ENCODE measurements around the gene COX11. TPM values are rescaled to one million over a fixed set of nuclear protein-coding genes. Genes with fewer than 3 reads are reported as not detected.

Gene COX11
- total RNA-seq, 1 donor from 2014 or later, result 46.5 TPM

DNA sequence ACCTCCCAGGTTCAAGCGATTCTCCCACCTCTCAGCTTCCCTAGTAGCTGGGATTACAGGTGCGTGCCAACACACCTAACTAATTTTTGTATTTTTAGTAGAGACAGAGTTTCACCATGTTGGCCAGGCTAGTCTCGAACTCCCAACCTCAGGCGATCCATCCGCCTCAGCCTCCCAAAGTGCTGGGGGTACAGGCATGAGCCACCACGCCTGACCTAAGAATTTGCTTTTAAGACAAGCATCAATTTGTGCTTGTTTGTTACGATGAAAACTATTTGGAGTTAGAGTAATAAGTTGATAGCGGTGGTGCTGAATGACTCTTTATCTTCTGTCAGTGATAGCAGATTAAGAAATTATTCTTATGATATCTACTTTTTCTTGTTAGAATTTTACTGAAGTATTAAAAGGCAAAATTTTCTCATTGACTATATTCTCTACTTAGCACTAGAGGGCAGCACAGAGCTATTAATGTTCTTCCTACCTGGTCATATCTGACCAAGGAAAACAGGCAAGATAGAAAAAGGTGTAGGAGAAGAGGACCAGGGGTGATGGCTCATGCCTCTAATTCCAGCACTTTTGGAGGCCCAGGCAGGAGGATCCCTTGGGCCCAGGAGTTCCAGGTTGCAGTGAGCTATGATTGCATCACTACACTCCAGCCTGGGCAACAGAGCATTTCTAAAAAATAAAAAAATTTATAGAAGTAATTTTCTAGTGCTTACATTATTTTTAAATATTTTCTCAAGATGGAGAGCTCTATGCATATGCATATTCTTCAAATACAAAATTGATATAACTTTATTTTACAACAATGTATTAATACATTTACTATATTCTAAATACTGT lies 24.6 kb upstream of the COX11 start:
- DNase-seq (no peak), ATAC-seq (ENCODE audit: low read depth) (peak; percentile 50)
- TF ChIP-seq, protein P1, sequence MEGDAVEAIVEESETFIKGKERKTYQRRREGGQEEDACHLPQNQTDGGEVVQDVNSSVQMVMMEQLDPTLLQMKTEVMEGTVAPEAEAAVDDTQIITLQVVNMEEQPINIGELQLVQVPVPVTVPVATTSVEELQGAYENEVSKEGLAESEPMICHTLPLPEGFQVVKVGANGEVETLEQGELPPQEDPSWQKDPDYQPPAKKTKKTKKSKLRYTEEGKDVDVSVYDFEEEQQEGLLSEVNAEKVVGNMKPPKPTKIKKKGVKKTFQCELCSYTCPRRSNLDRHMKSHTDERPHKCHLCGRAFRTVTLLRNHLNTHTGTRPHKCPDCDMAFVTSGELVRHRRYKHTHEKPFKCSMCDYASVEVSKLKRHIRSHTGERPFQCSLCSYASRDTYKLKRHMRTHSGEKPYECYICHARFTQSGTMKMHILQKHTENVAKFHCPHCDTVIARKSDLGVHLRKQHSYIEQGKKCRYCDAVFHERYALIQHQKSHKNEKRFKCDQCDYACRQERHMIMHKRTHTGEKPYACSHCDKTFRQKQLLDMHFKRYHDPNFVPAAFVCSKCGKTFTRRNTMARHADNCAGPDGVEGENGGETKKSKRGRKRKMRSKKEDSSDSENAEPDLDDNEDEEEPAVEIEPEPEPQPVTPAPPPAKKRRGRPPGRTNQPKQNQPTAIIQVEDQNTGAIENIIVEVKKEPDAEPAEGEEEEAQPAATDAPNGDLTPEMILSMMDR (IDR thresholded peaks at IDR 0.05), result no peak
- ChIA-PET POLR2A (interaction anchor here (0.9 kb wide), 1 partner anchor 304 kb away, joined by 6 read pairs; no protein-coding TSS in a partner anchor), CTCF (interaction anchor here (0.6 to 6.1 kb wide), 20 partner anchors 9 to 609 kb away, joined by 3 to 61 read pairs (median 4); partner anchors contain the start of gene SMIM36)
- Mint-ChIP-seq H3K36me3 (ENCODE audit: low read depth) (no peaks in the 10 kb centered on the region), H3K27ac (no peak overlapping the region), H3K27me3 (no peaks in the 10 kb centered on the region), H3K9me3 (no peaks in the 10 kb centered on the region), H3K4me1 (no peaks in the 10 kb centered on the region), H3K4me3 (no peak overlapping the region)
- intact Hi-C loops (cut with micrococcal nuclease), result loop anchor here (1.0 kb wide), 4 partner anchors 303 to 521 kb away; no protein-coding TSS in a partner anchor

DNA sequence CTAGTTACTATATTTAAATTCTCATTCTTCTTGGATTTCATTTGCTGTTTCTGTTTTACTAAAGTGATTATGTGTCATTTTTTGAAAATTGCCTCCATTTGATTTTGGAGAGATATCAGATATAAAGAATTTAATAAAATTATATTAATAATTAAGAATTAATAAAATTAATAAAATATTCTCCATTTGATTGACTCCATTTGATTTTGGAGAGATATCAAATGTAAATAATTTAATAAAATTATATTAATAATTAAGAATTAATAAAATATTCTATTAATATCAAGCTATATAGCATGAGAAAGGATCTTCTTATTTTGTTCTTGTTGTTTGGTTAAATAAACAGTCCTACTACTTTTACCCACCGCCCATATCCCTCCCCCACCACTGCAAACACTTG lies 23.1 kb upstream of the COX11 start:
- Mint-ChIP-seq H3K4me3 (no peak overlapping the region), H3K36me3 (ENCODE audit: low read depth) (peaks cover 2% of the 10 kb centered on the region), H3K9me3 (no peaks in the 10 kb centered on the region), H3K4me1 (no peaks in the 10 kb centered on the region), H3K27me3 (no peaks in the 10 kb centered on the region), H3K27ac (no peak overlapping the region)
- ChIA-PET POLR2A (no interaction called here), CTCF (interaction anchor here (1.2 to 6.1 kb wide), 8 partner anchors 14 to 521 kb away, joined by 3 to 61 read pairs (median 24); partner anchors contain the start of gene SMIM36)
- intact Hi-C loops (cut with micrococcal nuclease), result no loop called here
- DNase-seq (no peak), ATAC-seq (ENCODE audit: low read depth) (no peak)
- TF ChIP-seq, protein P1 (IDR thresholded peaks at IDR 0.05), result no peak

DNA sequence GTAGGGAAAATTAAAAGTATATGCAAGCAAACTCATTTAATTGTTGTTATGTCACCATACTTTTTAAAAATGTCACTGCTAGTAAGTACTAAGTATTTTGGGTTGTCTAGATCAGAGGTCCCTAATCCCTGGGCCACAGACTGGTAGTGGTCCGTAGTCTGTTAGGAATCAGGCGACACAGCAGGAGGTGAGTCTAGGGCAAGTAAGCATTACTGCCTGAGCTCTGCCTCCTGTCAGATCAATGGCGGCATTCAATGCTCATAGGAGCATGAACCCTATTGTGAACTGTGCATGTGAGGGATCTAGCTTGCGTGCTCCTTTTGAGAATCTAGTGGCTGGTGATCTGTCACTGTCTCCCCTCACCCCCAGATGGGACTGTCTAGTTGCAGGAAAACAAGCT lies 21.7 kb upstream of the COX11 start:
- H3K4me3 Mint-ChIP-seq, result no peak overlapping the region
- DNase-seq (no peak), ATAC-seq (ENCODE audit: low read depth) (no peak)
- TF ChIP-seq, protein P1 (IDR thresholded peaks at IDR 0.05), result no peak
- no peaks in the 10 kb centered on the region for H3K9me3 Mint-ChIP-seq
- POLR2A ChIA-PET, result no interaction called here
- H3K36me3 Mint-ChIP-seq (ENCODE audit: low read depth), result peaks cover 4% of the 10 kb centered on the region
- H3K27me3 Mint-ChIP-seq, result no peaks in the 10 kb centered on the region
- CTCF ChIA-PET, result interaction anchor here (1.4 to 6.1 kb wide), 3 partner anchors 306 to 523 kb away, joined by 6 to 61 read pairs (median 45); partner anchors contain the start of gene SMIM36
- H3K27ac Mint-ChIP-seq, result no peak overlapping the region
- no peaks in the 10 kb centered on the region for H3K4me1 Mint-ChIP-seq
- intact Hi-C loops (cut with micrococcal nuclease), result no loop called here

DNA sequence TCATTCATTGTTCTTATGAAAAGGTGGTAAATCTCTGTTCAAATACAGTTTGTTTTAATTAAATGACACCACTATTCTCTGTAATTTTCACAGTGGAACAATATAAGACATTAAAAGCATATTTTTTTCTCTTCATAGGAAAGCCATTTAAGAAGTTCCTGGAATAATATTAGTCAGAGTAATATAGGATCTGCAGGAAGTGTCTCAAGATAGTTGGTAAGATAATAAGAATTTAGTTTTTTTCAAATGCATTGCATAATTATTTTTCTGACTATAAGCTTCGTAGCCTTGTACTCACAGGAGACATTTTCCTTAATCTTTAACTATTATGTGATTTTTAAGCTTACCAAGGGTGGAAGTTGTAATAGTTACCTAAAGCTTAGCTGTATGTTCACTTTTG lies 17.0 kb upstream of the COX11 start:
- ATAC-seq (ENCODE audit: low read depth) (no peak), DNase-seq (no peak)
- intact Hi-C loops (cut with micrococcal nuclease), result no loop called here
- ChIA-PET CTCF (no interaction called here), POLR2A (no interaction called here)
- Mint-ChIP-seq H3K4me1 (no peaks in the 10 kb centered on the region), H3K27ac (no peak overlapping the region), H3K27me3 (no peaks in the 10 kb centered on the region), H3K9me3 (no peaks in the 10 kb centered on the region), H3K4me3 (no peak overlapping the region), H3K36me3 (ENCODE audit: low read depth) (peaks cover 9% of the 10 kb centered on the region)
- TF ChIP-seq, protein P1 (IDR thresholded peaks at IDR 0.05), result no peak

DNA sequence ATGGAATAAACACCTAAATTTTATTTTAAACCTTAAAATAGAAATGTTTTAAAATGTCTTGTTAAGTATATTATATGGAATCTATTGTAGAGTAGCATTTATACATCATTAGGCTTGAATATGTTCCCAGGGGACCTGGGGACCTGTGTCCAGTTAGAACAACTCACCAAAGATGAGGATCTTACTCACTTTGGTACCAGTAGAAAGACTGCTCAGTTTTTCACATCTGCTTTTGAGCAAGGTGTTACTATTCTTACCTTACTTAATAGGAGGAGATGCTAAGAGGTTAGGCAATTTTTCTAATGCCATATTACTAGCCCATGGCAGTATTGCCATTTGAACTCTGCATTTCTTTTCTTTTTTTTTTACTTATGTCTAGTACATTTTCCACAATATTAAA lies 14.8 kb upstream of the COX11 start:
- no peaks in the 10 kb centered on the region for H3K4me1 Mint-ChIP-seq
- TF ChIP-seq, protein P1 (IDR thresholded peaks at IDR 0.05), result no peak

More for the DNA sequence above, 14.8 kb upstream of the COX11 start:
- ATAC-seq (ENCODE audit: low read depth) (no peak), DNase-seq (no peak)
- Mint-ChIP-seq H3K27ac (no peak overlapping the region), H3K36me3 (ENCODE audit: low read depth) (peaks cover 9% of the 10 kb centered on the region), H3K9me3 (no peaks in the 10 kb centered on the region), H3K27me3 (no peaks in the 10 kb centered on the region), H3K4me3 (no peak overlapping the region)
- ChIA-PET CTCF (interaction anchor here (0.7 to 1.5 kb wide), 2 partner anchors 9 to 10 kb away, joined by 3 read pairs; no protein-coding TSS in a partner anchor), POLR2A (no interaction called here)
- intact Hi-C loops (cut with micrococcal nuclease), result no loop called here

All from activated B cell treated with CpG ODN at 0.5 μM for 24 hours (primary cell).